Liver (tissue), 9 donors: Measurements from ENCODE around the gene TMPRSS12. TPM values are rescaled to one million over a fixed set of nuclear protein-coding genes. Genes with fewer than 3 reads are reported as not detected.
"Not testable (repeated sequence)": the region's sequence is repeated elsewhere in the genome, so short reads cannot be mapped to it uniquely, and the experiment has no call there.

Source experiments
- DNase-seq: peaks from one replicate; pipeline ENCODE4 v3.0.0-alpha.2; 2017; ENCODE audit warnings: low spot score
- H3K27ac ChIP-seq, 2 donors: one replicate each; pipeline ENCODE4 v1.7.0; 2013; ENCODE audit warnings: inconsistent platforms in 2 of 2, low read length in 2 of 2, control low read depth in 1 of 2, low read depth in 1 of 2, mild to moderate bottlenecking in 1 of 2
- H3K27me3 ChIP-seq, 4 donors: one replicate each; pipeline versions ENCODE4 v1.6.1 to v1.7.0; 2013; ENCODE audit warnings: low read length in 3 of 4, inconsistent platforms in 1 of 4, mild to moderate bottlenecking in 1 of 4, moderate library complexity in 1 of 4; ENCODE audit not compliant: control insufficient read depth in 4 of 4, insufficient read depth in 4 of 4
- H3K36me3 ChIP-seq, 4 donors: one replicate each; pipeline versions ENCODE4 v1.6.1 to v1.7.0; 2013; ENCODE audit warnings: low read length in 3 of 4, mild to moderate bottlenecking in 3 of 4, low read depth in 1 of 4, moderate library complexity in 1 of 4; ENCODE audit not compliant: control insufficient read depth in 4 of 4, insufficient read depth in 3 of 4
- H3K4me1 ChIP-seq, 4 donors: one replicate each; pipeline versions ENCODE4 v1.6.1 to v1.7.0; 2013; ENCODE audit warnings: low read length in 3 of 4, mild to moderate bottlenecking in 3 of 4, moderate library complexity in 1 of 4; ENCODE audit not compliant: control insufficient read depth in 4 of 4, insufficient read depth in 4 of 4
- H3K4me3 ChIP-seq, 3 donors: one replicate each; pipeline versions ENCODE4 v1.6.1 to v1.7.0; 2013; ENCODE audit warnings: low read length in 3 of 3, control low read depth in 1 of 3, low read depth in 1 of 3, mild to moderate bottlenecking in 1 of 3
- H3K9ac ChIP-seq, 2 donors: one replicate each; pipeline ENCODE4 v1.7.0; 2013; ENCODE audit warnings: low read length in 2 of 2, mild to moderate bottlenecking in 2 of 2, moderate library complexity in 2 of 2, control low read depth in 1 of 2, low read depth in 1 of 2
- H3K9me3 ChIP-seq, 4 donors: one replicate each; pipeline versions ENCODE4 v1.6.1 to v1.7.0; 2013; ENCODE audit warnings: low read length in 3 of 4; ENCODE audit not compliant: control insufficient read depth in 4 of 4
- EGR1 ChIP-seq, 2 donors: IDR thresholded peaks; 2 replicates each; pipeline ENCODE4 v1.6.1; 2016 to 2018; ENCODE audit warnings: antibody characterized with exemption in 2 of 2, low read depth in 2 of 2
- FOXA1 ChIP-seq: IDR thresholded peaks from 2 replicates; pipeline ENCODE4 v1.6.1; 2016; ENCODE audit warnings: antibody characterized with exemption
- GABPA ChIP-seq, 2 donors: IDR thresholded peaks in 1 of 2; conservative IDR thresholded peaks in 1 of 2; 2 replicates each; pipeline ENCODE4 v1.6.1; 2016; ENCODE audit warnings: antibody characterized with exemption in 2 of 2, mild to moderate bottlenecking in 1 of 2, moderate library complexity in 1 of 2
- HNF4A ChIP-seq, 2 donors: conservative IDR thresholded peaks; 2 replicates each; pipeline ENCODE4 v1.6.1; 2016; ENCODE audit warnings: antibody characterized with exemption in 2 of 2, mild to moderate bottlenecking in 2 of 2
- JUND ChIP-seq, 2 donors: IDR thresholded peaks; 2 replicates each; pipeline ENCODE4 v1.6.1; 2016; ENCODE audit warnings: antibody characterized with exemption in 2 of 2
- NR2F2 ChIP-seq: IDR thresholded peaks from 2 replicates; pipeline ENCODE4 v1.6.1; 2016; ENCODE audit warnings: antibody characterized with exemption
- RAD21 ChIP-seq, 2 donors: IDR thresholded peaks; 2 replicates each; pipeline ENCODE4 v1.6.1; 2016; ENCODE audit warnings: antibody characterized with exemption in 2 of 2, mild to moderate bottlenecking in 2 of 2
- RXRA ChIP-seq, 2 donors: IDR thresholded peaks; 2 replicates each; pipeline ENCODE4 v1.6.1; 2017 to 2018; ENCODE audit warnings: antibody characterized with exemption in 2 of 2, mild to moderate bottlenecking in 1 of 2
- SP1 ChIP-seq: IDR thresholded peaks from 2 replicates; pipeline ENCODE4 v1.6.1; 2018; ENCODE audit warnings: antibody characterized with exemption, mild to moderate bottlenecking
- YY1 ChIP-seq: IDR thresholded peaks from 2 replicates; pipeline ENCODE4 v1.6.1; 2016; ENCODE audit warnings: antibody characterized with exemption, mild to moderate bottlenecking
- WGBS: extraction: QIAGEN DNeasy Blood & Tissue Kit; methylation state at CpG from one replicate; pipeline ENCODE4 v1.1.7; 2013; 5-methylcytosine and 5-hydroxymethylcytosine counted together
- polyA plus RNA-seq, 2 donors: library from polyadenylated mRNA; stranded (reverse) in 1 of 2; unstranded in 1 of 2; fragments of 200-250 nt in 1 of 2; fragments of >200 nt in 1 of 2; fragmentation: Nextera tagmentation in 1 of 2; extraction: Ambion mirVana in 1 of 2; gene quantifications; one replicate each; pipeline versions ENCODE4 v1.2.1 to v1.2.3, GENCODE V29; 2013 to 2015
- total RNA-seq, 2 donors: library from RNA; depleted of rRNA; stranded (reverse); fragments of >200 nt; gene quantifications; one replicate each; pipeline ENCODE4 v1.2.3, GENCODE V29; 2014
- TF ChIP-seq, protein P1 (sequence below): IDR thresholded peaks from 2 replicates; pipeline ENCODE4 v1.6.1; 2016; ENCODE audit warnings: antibody characterized with exemption
- TF ChIP-seq, protein P2 (sequence below): IDR thresholded peaks from 2 replicates; pipeline ENCODE4 v1.6.1; 2016; ENCODE audit warnings: antibody characterized with exemption, mild to moderate bottlenecking
- TF ChIP-seq, protein P3 (sequence below): IDR thresholded peaks from 2 replicates; pipeline ENCODE4 v1.6.1; 2016; ENCODE audit warnings: antibody characterized with exemption
- TF ChIP-seq, protein P4 (sequence below): IDR thresholded peaks from 2 replicates; pipeline ENCODE4 v1.6.1; 2016; ENCODE audit warnings: antibody characterized with exemption
- donor health status: healthy.
- donor health status: healthy.
- donor health status: healthy.
- donor health status: healthy.
- donor health status: healthy.

Gene TMPRSS12
- total and polyA plus RNA-seq, 4 donors, result not detected

DNA sequence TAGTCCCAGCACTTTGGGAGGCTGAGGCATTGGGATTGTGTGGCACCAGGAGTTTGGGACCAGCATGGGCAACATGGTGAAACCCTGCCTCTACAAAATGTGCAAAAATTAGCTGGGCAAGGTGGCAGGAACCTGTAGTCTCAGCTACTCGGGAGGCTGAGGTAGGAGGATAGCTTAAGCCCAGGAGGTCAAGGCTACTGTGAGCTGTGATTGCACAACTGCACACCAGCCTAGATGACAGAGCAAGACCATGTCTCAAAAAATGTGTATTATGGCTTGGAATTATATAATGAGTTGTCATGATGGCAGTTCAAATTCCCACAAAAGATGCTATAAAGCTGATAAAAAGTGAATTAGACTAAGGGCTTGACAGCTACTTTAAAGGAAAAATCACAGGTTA lies 20.6 kb upstream of the TMPRSS12 start (continued):
- no peak for TF ChIP-seq GABPA (IDR thresholded peaks at IDR 0.05 in 1 of 2, conservative IDR thresholded peaks at IDR 0.05 in 1 of 2)
- TF ChIP-seq FOXA1, result no peak

DNA sequence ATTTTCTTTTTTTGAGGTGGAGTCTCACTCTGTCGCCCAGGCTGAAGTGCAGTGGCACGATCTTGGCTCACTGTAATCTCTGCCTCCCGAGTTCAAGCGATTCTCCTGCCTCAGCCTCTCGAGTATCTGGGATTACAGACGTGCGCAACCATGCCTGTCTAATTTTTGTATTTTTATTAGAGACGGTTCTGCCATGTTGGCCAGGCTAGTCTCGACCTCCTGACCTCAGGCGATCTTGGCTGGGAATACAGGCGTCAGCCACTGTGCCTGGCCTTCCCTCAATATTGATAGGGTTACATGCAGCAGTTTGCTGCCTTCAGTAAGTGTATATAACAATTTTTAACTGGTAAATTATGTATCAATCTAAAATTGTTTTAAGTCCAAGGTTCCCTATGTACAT lies 19.0 kb upstream of the TMPRSS12 start:
- not testable (repeated sequence) for H3K36me3 ChIP-seq, H3K27me3 ChIP-seq, H3K27ac ChIP-seq, H3K9me3 ChIP-seq, H3K9ac ChIP-seq, H3K4me3 ChIP-seq, H3K4me1 ChIP-seq, DNase-seq
- WGBS, result 83% methylated on average over 11 of the region's 11 CpGs

DNA sequence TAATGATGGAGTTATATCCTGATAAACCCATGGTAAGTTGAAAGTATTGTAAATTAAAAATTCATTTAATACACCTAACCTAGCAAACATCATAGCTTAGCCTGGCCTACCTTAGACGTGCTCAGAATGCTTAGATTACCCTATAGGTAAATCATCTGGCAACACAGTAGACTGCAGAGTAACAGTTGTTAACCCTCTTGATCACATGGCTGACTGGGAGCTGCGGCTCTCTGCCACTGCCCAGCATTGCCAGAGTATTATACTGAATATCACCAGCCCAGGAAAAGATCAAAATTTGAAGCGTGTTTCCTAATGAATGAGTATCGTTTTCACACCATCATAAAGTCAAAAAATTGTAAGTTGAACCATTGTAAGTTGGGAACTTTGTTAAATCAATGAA lies 17.8 kb upstream of the TMPRSS12 start:
- H3K9ac ChIP-seq, result peak overlapping the region in 1 of 2 donors; percentile 85
- no peak overlapping the region for H3K4me3 ChIP-seq

More for the DNA sequence above, 17.8 kb upstream of the TMPRSS12 start:
- DNase-seq, result no peak
- H3K27me3 ChIP-seq, result no peaks in the 10 kb centered on the region
- peaks cover 2 to 9% (median 6%) of the 10 kb centered on the region in 4 donors for H3K4me1 ChIP-seq
- H3K36me3 ChIP-seq, result peaks cover 0 to under 1% (median under 1%) of the 10 kb centered on the region in 4 donors
- no peaks in the 10 kb centered on the region for H3K9me3 ChIP-seq
- TF ChIP-seq RXRA (IDR thresholded peaks at IDR 0.05), result no peak
- TF ChIP-seq, protein P1, sequence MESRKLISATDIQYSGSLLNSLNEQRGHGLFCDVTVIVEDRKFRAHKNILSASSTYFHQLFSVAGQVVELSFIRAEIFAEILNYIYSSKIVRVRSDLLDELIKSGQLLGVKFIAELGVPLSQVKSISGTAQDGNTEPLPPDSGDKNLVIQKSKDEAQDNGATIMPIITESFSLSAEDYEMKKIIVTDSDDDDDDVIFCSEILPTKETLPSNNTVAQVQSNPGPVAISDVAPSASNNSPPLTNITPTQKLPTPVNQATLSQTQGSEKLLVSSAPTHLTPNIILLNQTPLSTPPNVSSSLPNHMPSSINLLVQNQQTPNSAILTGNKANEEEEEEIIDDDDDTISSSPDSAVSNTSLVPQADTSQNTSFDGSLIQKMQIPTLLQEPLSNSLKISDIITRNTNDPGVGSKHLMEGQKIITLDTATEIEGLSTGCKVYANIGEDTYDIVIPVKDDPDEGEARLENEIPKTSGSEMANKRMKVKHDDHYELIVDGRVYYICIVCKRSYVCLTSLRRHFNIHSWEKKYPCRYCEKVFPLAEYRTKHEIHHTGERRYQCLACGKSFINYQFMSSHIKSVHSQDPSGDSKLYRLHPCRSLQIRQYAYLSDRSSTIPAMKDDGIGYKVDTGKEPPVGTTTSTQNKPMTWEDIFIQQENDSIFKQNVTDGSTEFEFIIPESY, result no peak
- no peak for TF ChIP-seq EGR1 (IDR thresholded peaks at IDR 0.05; ENCODE audit: low read depth in 2 of 2)
- no peak for TF ChIP-seq YY1
- no peak for TF ChIP-seq HNF4A (conservative IDR thresholded peaks at IDR 0.05)
- TF ChIP-seq, protein P2, sequence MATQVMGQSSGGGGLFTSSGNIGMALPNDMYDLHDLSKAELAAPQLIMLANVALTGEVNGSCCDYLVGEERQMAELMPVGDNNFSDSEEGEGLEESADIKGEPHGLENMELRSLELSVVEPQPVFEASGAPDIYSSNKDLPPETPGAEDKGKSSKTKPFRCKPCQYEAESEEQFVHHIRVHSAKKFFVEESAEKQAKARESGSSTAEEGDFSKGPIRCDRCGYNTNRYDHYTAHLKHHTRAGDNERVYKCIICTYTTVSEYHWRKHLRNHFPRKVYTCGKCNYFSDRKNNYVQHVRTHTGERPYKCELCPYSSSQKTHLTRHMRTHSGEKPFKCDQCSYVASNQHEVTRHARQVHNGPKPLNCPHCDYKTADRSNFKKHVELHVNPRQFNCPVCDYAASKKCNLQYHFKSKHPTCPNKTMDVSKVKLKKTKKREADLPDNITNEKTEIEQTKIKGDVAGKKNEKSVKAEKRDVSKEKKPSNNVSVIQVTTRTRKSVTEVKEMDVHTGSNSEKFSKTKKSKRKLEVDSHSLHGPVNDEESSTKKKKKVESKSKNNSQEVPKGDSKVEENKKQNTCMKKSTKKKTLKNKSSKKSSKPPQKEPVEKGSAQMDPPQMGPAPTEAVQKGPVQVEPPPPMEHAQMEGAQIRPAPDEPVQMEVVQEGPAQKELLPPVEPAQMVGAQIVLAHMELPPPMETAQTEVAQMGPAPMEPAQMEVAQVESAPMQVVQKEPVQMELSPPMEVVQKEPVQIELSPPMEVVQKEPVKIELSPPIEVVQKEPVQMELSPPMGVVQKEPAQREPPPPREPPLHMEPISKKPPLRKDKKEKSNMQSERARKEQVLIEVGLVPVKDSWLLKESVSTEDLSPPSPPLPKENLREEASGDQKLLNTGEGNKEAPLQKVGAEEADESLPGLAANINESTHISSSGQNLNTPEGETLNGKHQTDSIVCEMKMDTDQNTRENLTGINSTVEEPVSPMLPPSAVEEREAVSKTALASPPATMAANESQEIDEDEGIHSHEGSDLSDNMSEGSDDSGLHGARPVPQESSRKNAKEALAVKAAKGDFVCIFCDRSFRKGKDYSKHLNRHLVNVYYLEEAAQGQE, result no peak
- TF ChIP-seq SP1, result no peak
- TF ChIP-seq, protein P3, sequence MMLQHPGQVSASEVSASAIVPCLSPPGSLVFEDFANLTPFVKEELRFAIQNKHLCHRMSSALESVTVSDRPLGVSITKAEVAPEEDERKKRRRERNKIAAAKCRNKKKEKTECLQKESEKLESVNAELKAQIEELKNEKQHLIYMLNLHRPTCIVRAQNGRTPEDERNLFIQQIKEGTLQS, result no peak
- no peak for TF ChIP-seq NR2F2
- TF ChIP-seq, protein P4, sequence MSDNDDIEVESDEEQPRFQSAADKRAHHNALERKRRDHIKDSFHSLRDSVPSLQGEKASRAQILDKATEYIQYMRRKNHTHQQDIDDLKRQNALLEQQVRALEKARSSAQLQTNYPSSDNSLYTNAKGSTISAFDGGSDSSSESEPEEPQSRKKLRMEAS, result no peak
- no peak for TF ChIP-seq RAD21 (IDR thresholded peaks at IDR 0.05)
- TF ChIP-seq GABPA (IDR thresholded peaks at IDR 0.05 in 1 of 2, conservative IDR thresholded peaks at IDR 0.05 in 1 of 2), result no peak
- TF ChIP-seq FOXA1, result no peak
- TF ChIP-seq JUND (IDR thresholded peaks at IDR 0.05), result no peak
- peak overlapping the region; percentile 78 to 91 for H3K27ac ChIP-seq
- 19% methylated on average over 4 of the region's 4 CpGs for WGBS
